Duodenal mucosa (tissue), 2 donors: ENCODE data around the gene HSD17B3.

ENCODE experiments used
- H3K27ac ChIP-seq: one replicate; pipeline ENCODE4 v1.7.0; 2013; ENCODE audit warnings: low read depth, low read length
- H3K27me3 ChIP-seq, 2 donors: one replicate each; pipeline ENCODE4 v1.7.0; 2013; ENCODE audit warnings: low read length in 2 of 2, control low read depth in 1 of 2; ENCODE audit not compliant: insufficient read depth in 2 of 2, control insufficient read depth in 1 of 2
- H3K36me3 ChIP-seq, 2 donors: one replicate each; pipeline ENCODE4 v1.7.0; 2013; ENCODE audit warnings: low read length in 2 of 2, control low read depth in 1 of 2; ENCODE audit not compliant: insufficient read depth in 2 of 2, control insufficient read depth in 1 of 2
- H3K4me1 ChIP-seq, 2 donors: one replicate each; pipeline ENCODE4 v1.7.0; 2013; ENCODE audit warnings: low read length in 2 of 2, control low read depth in 1 of 2; ENCODE audit not compliant: insufficient read depth in 2 of 2, control insufficient read depth in 1 of 2
- H3K4me3 ChIP-seq, 2 donors: one replicate each; pipeline ENCODE4 v1.7.0; 2013; ENCODE audit warnings: low read length in 2 of 2, low read depth in 1 of 2
- H3K9ac ChIP-seq, 2 donors: one replicate each; pipeline ENCODE4 v1.7.0; 2013; ENCODE audit warnings: low read length in 2 of 2, low read depth in 1 of 2
- H3K9me3 ChIP-seq, 2 donors: one replicate each; pipeline ENCODE4 v1.7.0; 2013; ENCODE audit warnings: low read length in 2 of 2, control low read depth in 1 of 2; ENCODE audit not compliant: control insufficient read depth in 1 of 2

The HSD17B3 gene

DNA sequence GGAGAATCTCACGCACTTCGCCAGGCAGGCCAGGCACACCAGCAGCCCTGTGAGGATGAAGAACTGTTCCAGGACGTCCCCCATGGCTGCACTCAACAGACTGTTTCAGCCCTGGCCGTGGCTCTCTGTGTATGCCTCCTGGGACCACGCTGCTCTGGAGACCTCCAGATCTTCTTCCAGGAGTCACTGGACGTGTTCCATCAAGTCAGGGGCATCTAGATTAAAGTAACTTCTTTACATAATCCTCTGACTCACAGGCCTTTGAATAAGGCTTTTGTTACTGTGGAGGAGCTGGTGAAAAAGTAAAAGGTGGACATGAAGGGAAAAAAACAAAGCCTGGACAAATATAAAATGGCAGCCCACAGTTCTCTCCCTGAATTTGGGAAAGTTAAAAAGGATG, at the start of gene HSD17B3:
Gene HSD17B3 (minus strand): TSS at position 156 of the 400 bp plus-strand sequence. CDS start 72 bp downstream, at position 84.
- no peak within 1 kb of the TSS for H3K9ac ChIP-seq
- no peaks in the 10 kb centered on the region for H3K27me3 ChIP-seq
- H3K4me1 ChIP-seq = no peaks in the 10 kb centered on the region
- H3K27ac ChIP-seq = no peak within 1 kb of the TSS
- no peaks in the 10 kb centered on the region for H3K36me3 ChIP-seq
- no peaks in the 10 kb centered on the region for H3K9me3 ChIP-seq
- H3K4me3 ChIP-seq = no peak within 1 kb of the TSS

GRCh38 chr9:96350866-96351265, 48.9 kb upstream of the HSD17B3 start:
- H3K4me3 ChIP-seq = no peak overlapping the region
- no peak overlapping the region for H3K27ac ChIP-seq
- H3K36me3 ChIP-seq = peaks cover 10 to 24% of the 10 kb centered on the region in 2 donors
- H3K4me1 ChIP-seq = no peaks in the 10 kb centered on the region
- H3K27me3 ChIP-seq = no peaks in the 10 kb centered on the region
- no peaks in the 10 kb centered on the region for H3K9me3 ChIP-seq
- H3K9ac ChIP-seq = no peak overlapping the region

DNA sequence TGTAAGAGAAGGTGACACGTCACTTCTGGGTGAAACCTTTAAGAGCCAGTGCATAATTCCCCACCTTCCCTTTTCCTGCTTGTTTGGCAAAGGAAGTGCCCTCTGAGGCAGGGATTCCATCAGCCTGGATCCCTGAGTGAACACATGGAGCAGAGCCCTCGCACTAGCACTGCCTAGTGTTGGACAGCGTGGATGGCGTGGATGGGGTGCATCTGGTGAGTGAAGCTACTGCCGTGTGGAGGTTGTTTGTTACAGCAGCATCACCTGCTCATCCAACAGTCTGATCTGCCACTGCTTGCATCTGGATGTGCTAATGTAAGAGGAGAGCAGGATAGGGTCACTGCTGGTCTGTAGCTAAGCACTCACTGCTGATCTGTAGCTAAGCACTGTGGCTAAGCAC, 46.3 kb upstream of the HSD17B3 start:
- Histone ChIP-seq H3K36me3 (peaks cover 10 to 14% of the 10 kb centered on the region in 2 donors), H3K4me1 (peaks cover 8 to 11% of the 10 kb centered on the region in 2 donors), H3K9ac (no peak overlapping the region), H3K9me3 (no peaks in the 10 kb centered on the region), H3K4me3 (no peak overlapping the region), H3K27me3 (no peaks in the 10 kb centered on the region), H3K27ac (no peak overlapping the region)

- no peaks in the 10 kb centered on the region for H3K27me3 ChIP-seq
- H3K4me3 ChIP-seq = no peak overlapping the region
- no peak overlapping the region for H3K9ac ChIP-seq
- peaks cover 16 to 22% of the 10 kb centered on the region in 2 donors for H3K36me3 ChIP-seq
- no peaks in the 10 kb centered on the region for H3K9me3 ChIP-seq
- no peak overlapping the region for H3K27ac ChIP-seq
- H3K4me1 ChIP-seq = peaks cover 13 to 17% of the 10 kb centered on the region in 2 donors
These were observed 43.6 kb upstream of the HSD17B3 start for GRCh38 chr9:96345551-96345950.

DNA sequence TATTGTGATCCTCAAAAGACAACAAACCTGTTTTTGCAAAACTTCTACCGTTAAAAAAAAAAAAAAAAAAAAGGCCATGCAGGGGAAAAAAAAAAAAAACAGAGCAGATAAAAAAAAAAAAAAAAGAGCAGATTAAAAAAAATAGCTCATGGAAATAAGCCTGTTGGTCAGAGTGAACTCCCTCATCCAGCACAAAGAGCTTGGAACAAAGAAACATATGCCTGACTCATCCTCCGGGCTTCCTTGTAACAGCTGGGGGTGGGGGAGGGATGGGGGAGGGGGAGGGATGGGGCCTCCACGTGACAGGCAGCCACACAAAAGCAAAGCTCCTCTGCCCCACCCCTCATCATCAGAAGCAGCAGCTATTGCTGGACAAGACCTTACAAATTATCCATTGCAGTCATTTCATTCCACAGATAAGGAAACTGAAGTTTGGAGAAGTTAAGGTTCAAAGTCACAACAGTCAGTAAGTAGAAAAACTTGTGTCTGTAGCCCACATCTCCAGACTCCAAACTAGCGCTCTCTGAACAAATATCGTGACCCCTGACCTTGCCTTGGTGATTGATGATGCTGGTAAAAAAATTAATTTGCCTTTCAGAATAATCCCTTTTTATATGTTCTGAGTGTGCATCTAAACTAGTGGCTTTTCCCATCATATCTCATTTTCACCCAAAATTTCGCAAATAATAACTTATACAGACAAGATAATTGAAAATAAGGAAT, 42.6 kb upstream of the HSD17B3 start:
- Histone ChIP-seq H3K9ac (no peak overlapping the region), H3K4me1 (peaks cover 17 to 21% of the 10 kb centered on the region in 2 donors), H3K27me3 (no peaks in the 10 kb centered on the region), H3K36me3 (peaks cover 16 to 20% of the 10 kb centered on the region in 2 donors), H3K27ac (no peak overlapping the region), H3K9me3 (no peaks in the 10 kb centered on the region), H3K4me3 (no peak overlapping the region)

GRCh38 chr9:96343515-96344360, 41.8 kb upstream of the HSD17B3 start:
- Histone ChIP-seq H3K9me3 (no peaks in the 10 kb centered on the region), H3K4me3 (no peak overlapping the region), H3K36me3 (peaks cover 16 to 19% of the 10 kb centered on the region in 2 donors), H3K27me3 (no peaks in the 10 kb centered on the region), H3K4me1 (peaks cover 17 to 21% of the 10 kb centered on the region in 2 donors), H3K27ac (peak overlapping the region; percentile 17), H3K9ac (no peak overlapping the region)

DNA sequence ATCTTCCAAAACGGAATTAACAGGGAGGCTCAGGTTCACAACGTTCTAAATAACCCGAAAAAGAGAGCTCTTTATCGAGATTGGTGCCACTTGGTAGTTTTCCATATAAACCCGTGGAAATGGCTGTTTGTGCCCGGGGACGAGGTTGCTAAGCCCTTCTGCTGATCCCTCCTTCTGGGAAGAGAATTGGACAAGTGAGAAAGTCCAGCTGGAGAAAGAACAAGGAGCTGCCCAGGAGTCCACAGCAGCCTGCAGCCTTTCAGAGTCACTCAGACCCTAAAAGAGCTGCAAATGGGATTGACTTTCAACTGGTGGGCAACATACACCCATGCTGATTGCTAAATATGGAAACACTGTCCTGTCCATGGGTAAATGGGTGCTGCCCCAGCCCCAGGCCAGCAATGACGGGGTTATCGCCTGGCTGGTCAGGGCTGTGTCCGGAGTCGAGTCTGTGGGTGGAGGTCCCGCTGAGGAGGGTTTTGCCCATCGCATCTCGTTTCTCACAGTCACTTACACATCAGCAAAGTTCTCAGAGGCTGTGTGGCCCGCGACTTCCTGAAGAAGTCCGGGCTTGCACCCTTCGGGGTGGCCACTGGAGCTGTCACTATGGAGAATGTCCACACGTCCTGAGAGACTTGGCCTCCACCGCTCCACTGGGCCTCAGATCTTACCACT, 40.7 kb upstream of the HSD17B3 start:
- Histone ChIP-seq H3K4me3 (no peak overlapping the region), H3K27ac (no peak overlapping the region), H3K36me3 (peaks cover 9 to 12% of the 10 kb centered on the region in 2 donors), H3K9me3 (no peaks in the 10 kb centered on the region), H3K9ac (no peak overlapping the region), H3K27me3 (no peaks in the 10 kb centered on the region), H3K4me1 (peaks cover 17 to 21% of the 10 kb centered on the region in 2 donors)

GRCh38 chr9:96340707-96341106, 38.7 kb upstream of the HSD17B3 start:
- H3K27me3 ChIP-seq = no peaks in the 10 kb centered on the region
- no peak overlapping the region for H3K4me3 ChIP-seq
- H3K9me3 ChIP-seq = no peaks in the 10 kb centered on the region
- H3K27ac ChIP-seq = no peak overlapping the region
- H3K36me3 ChIP-seq = peaks cover 8 to 9% of the 10 kb centered on the region in 2 donors
- peaks cover 17 to 21% of the 10 kb centered on the region in 2 donors for H3K4me1 ChIP-seq
- H3K9ac ChIP-seq = no peak overlapping the region

DNA sequence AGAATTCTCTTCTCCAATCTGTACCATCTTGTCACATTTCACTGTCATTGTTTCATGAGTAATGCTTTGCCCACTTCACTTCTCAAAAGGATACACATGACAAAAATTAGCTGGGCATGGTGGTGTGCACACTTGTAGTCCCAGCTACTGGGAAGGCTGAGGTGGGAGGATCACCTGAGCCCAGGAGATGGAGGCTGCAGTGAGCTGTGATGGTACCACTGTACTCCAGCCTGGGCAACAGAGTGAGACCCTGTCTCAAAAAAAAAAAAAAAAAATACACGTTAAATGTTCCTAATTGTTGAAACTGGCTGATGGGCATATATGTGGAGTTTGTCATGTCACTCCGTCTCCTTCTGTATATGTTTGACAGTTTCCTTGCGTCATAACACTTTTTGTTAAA, 36.3 kb upstream of the HSD17B3 start:
- Histone ChIP-seq H3K36me3 (peaks cover 9 to 12% of the 10 kb centered on the region in 2 donors), H3K4me1 (peaks cover 9 to 10% of the 10 kb centered on the region in 2 donors), H3K9me3 (no peaks in the 10 kb centered on the region), H3K9ac (no peak overlapping the region), H3K4me3 (no peak overlapping the region), H3K27me3 (no peaks in the 10 kb centered on the region), H3K27ac (no peak overlapping the region)

GRCh38 chr9:96333958-96334357, 32.0 kb upstream of the HSD17B3 start:
- Histone ChIP-seq H3K4me1 (no peaks in the 10 kb centered on the region), H3K27ac (no peak overlapping the region), H3K27me3 (no peaks in the 10 kb centered on the region), H3K4me3 (no peak overlapping the region), H3K9ac (no peak overlapping the region), H3K9me3 (no peaks in the 10 kb centered on the region), H3K36me3 (peaks cover 0 to 10% of the 10 kb centered on the region in 2 donors)
